Measurements from ENCODE around the gene RAMACL.

DNA sequence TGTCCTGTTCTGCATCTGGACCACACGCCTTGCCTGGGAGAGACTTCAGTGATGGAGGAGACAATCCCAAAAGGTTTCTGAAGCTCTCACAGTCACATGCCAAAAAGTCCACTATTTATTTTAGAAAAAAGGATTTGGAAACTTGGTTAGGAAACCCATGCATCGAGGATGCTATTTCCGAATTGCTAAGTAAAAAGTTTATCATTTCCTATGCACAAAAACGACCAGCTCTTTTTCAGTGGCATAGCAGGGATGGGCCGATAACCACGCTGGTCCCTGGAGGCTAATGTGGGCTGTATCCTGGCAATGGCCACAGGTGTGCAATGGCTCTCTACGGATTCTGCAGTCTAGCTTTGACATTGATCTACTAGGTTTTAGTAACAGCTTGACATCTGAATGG is 33.9 kb downstream of the RAMACL start:
- TF ChIP-seq EZH2 (IDR thresholded peaks at IDR 0.05; ENCODE audit: low read length, missing control alignments) = no peak
- TF ChIP-seq, protein P1, sequence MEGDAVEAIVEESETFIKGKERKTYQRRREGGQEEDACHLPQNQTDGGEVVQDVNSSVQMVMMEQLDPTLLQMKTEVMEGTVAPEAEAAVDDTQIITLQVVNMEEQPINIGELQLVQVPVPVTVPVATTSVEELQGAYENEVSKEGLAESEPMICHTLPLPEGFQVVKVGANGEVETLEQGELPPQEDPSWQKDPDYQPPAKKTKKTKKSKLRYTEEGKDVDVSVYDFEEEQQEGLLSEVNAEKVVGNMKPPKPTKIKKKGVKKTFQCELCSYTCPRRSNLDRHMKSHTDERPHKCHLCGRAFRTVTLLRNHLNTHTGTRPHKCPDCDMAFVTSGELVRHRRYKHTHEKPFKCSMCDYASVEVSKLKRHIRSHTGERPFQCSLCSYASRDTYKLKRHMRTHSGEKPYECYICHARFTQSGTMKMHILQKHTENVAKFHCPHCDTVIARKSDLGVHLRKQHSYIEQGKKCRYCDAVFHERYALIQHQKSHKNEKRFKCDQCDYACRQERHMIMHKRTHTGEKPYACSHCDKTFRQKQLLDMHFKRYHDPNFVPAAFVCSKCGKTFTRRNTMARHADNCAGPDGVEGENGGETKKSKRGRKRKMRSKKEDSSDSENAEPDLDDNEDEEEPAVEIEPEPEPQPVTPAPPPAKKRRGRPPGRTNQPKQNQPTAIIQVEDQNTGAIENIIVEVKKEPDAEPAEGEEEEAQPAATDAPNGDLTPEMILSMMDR (conservative IDR thresholded peaks at IDR 0.05 in 1 of 2, IDR thresholded peaks at IDR 0.05 in 1 of 2; ENCODE audit: low read depth in 1 of 2, low read length in 2 of 2) = no peak

All from fibroblast of lung (primary cell).